GM21526 (cell line): ENCODE results near the gene CAMTA1.

Experiments used
- ATAC-seq: cut with Tn5 transposase; IDR thresholded peaks from one replicate; pipeline ENCODE4 v1.9.1; 2021; ENCODE audit warnings: moderate library complexity; ENCODE audit not compliant: unreplicated experiment, low FRiP score

The CAMTA1 gene

DNA sequence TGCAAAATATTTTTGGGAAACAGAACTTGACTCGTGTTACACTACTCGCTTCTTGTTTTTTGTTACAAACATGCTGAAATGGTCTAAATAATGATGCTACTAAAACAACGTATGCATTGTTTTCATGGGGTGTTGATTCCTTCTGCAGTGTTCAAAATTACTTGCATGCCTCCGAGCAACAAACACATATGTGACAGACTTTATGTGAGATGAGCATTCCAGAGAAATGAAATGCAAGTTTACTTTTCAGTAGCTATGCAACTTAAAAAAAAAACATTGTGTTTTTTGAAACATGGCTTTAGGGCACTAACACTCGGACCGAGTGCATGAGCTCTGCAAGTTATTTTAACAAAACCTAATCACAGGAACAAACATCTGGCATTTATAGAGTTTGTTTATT lies 84.8 kb downstream of the CAMTA1 start:
- ATAC-seq = no peak

DNA sequence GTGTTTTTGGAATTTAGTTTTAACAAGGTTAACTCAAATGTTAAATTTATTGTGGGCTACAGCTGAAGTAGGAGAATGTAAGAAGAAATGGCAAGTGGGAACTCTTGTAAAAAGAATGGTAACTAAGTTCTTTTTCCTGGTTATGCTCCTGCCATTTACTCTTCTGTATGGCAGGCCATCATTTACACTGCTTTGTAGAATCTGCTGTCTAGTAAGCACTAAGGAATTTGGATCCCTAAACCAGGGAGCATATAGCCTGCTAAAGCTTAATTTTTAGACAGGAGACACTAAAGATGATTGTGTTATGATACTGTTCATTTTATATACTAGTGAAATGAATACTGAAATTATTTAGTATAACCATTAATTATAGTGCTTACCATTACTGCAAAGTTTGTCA lies 85.3 kb downstream of the CAMTA1 start:
- ATAC-seq = no peak

DNA sequence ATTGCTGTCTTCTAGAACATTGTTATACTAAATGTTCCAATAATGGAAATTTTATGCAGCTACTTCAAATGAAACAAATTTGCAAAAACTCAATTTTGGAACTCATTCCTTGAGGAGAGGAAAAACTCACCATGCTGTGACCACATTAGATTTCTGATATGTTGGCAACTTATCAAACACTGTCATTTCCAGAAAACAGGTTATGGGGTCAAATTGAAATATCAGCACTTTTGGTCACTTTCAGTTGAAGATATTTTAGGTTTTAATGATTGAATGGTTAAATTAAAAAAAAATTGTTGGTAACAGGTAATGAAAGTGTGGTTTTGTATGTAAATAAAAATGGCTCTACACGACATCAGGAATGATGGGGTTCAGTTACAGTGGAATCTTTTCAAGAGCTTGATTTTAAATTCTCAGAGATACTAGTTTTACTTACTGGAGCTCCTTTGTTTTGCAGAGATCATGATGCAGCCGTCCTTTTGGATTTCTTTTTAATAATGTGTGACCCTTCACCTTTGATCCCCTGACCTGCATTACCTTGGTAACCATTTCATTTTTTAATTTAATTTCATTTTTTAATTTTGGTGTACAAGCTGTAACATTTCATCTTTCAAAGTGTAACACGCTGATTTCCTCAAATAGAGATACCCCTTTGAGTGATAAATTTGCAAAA lies 86.2 kb downstream of the CAMTA1 start:
- ATAC-seq = no peak

DNA sequence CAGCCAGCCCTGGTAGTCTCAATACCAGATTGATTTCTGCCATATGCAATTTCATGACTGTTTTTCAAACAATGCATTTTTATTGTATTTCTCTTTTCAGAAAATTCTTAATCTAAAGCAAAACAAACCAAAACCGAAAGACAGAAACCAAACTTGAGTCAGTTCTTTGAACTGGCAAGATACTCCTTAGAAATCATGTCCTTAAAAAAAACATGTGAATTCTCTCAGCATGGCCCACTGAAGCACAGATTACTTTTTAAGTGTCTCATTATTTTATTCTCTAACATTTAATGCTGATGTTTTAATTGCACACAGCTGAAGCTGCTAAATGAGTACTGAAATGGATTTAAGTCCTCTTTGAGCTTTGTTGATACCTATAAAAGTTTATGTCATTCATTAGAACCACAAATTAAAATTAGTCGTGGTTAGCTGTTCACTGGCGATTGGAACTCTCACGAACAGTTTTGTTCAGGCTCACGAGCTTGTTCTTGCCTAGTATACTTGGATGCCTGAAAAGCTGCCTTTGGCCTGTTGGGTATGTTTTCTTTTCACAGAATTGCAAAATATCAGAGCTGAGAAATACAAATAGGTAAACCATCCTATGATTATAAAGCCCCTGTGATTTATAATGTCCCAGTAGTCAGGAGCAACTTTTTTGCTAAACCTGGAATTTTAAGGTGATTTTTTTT lies 87.5 kb downstream of the CAMTA1 start:
- ATAC-seq = no peak

DNA sequence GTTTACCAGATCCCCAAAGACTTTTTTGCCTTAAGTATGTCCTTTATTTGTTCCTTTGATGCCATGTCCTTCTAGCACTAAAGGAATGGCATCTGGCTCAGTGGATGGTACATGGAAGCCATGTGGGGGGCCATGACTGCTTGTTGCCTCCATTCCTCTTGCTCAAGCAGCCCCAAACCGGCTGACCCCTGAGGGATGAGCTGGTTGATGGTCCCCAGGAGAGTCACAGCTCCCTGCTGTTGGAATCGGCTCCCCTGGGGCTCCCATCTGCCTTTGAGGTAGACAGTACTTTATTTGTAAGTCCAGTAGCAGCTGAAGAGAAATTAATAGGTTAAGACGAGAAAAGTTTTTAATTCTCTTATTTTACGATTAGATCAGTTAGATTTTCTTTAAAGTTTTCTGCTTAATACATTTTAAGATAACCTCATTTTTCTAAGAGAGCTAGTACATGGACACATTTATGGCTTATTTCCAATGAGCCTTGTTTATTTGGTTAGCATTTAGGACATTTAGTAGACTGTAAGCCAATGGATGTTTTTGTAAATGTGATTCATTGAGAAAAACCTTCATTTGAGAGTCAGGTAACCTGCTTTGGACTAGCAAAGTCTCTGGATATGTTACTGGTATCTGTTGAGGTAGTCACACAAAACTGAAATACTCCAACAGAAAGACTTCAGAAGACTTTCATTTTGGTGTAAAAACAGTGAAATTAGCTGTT lies 88.2 kb downstream of the CAMTA1 start:
- ATAC-seq = no peak

DNA sequence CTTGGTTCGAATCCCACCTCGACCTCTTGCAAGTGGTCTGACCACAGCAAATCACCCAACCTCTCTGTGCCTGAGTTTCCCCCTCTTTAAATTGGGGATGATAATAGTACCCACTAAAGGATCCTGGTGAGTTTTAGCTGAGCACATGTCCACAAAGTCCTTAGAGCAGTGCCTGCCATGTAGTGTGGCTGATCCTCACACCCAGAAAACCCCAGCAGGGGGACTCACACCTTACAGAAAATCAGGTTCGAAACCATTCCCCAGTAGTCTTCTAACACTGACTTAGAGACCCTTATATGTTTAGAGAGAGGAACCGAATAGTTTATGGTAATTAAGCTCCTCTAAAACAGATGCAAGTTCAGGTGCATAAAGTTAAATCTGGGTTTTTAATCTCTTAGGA lies 89.0 kb downstream of the CAMTA1 start:
- ATAC-seq = no peak

DNA sequence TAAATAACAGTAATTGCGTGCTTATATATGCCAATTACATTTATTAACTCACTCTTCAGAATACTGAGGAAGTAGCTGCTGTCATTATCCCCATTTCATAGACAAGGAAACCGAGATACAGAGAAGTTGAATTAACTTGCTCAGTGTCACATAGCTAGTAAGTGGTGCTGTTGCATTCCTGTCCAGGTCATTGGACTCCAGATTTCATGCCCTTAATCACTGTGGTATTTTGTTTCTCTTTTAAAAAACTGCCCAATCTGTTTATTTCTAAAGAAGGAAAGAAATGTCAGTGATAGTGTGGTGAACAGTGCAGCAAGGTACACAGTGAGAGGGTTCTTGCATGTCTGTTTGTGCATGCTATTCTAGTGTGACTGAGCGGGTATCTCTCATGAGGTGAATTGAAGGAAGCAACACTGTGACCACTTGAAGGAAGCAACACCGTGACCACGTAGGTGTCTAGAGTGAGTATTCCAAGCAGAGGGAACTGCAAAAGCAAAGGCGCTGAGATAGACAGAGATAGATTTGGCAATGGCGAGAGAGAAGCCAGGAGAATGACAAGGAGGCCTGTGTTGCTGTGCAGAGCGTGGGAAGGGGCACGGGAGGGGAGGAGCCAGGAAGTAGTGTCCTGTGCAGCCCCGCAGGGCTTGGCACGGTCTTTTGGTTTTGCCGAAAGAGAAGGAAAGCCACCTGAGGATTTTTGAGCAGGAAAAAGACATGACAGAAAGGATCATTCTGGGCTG lies 95.9 kb downstream of the CAMTA1 start:
- ATAC-seq = no peak

DNA sequence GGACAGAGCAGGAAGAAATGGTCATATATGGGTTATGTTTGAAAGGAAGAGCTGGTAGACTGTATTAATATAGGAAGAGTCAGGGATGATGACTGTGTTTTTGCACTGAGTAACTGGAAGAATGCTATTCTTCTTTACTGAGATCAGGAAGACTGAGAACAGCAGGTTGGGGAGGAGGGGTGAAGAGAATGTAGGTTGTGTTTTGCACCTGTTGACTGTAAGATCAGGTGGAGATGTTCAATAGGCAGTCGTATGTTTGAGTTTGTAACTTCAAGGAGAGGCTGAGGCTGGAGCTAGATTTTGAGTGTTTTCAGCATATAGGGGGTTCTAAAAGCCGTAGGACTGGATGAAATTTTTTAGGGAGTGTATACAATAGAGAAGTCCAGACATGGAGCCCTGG lies 97.2 kb downstream of the CAMTA1 start:
- no peak for ATAC-seq

DNA sequence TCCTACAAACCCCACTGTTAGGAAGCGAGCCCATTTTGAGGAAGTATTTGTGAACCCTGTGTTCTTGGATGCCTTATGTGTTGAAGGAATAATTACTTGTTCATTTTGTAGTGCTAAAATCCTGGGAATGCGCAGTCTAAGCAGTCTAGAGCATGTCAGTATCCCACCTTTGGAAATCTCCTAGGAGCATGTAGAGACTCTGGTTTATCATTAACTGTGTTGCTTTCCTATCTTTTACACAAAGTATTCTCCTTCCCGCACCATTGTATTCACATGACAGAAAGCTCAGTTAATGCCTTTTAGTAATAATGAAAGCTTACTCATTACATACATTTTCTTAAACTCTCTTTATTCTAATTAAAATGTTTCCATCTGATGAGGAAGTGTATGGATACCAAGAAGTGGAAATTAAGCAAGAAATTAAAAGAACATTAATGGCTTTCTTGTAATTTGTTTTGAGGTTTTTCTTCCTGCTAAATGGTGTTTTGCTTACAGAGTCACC lies 99.4 kb downstream of the CAMTA1 start:
- no peak for ATAC-seq

DNA sequence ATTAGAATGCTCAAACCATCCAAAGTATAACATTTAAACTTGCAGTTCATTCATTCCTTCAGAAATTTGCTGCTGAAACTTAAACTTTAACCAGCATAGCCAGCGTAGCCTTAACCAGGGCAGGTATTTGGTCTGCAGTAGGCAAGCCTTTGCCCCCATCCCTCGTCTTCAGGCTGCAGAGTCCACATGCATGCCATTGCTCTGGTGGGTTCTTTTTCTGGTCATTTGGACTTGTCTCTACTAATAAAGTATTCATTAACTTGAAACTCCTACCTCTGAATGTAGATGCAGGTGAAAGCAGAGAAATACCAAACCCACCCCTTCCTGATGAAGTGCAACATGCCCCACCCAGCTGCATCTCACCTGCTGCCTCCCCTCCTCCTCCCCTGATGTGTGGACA lies 100.2 kb downstream of the CAMTA1 start:
- ATAC-seq = no peak

DNA sequence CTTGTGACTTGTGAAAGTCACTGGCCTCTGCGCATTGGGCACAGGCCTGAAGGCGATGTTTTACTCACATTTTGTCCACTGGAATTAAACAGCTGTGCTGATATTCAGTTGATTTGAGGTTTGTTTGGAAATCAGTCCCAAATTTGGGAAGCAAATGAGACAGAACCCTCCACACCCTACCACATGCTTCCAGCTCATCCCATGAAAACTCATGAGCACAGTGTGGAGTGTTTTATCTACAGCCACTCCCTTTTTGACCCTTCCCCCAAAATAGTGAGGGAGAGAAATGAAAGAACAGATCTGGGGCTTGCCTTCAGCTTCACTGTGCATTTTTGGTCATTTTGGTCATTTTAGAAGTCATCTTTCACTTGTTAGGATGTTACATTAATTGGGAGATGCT lies 101.3 kb downstream of the CAMTA1 start:
- no peak for ATAC-seq

DNA sequence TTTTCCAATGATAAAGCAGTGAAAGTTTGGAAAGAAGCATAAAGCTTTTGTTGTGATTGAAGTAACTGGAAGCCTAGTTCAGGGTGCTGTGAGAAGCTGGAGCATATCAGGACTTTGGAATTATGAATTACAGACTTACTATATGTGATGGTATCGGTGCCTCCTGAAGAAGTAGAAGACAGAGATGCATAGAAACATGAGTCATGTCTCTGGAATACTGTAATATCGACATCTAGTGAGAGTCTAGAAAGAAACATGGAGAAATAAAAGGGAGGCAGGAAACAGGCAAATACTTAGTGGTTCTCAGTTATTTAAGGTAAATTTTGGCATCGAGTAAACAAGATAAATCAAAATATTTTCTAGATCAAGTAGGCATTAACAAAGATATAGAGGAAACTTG lies 103.0 kb downstream of the CAMTA1 start:
- no peak for ATAC-seq

DNA sequence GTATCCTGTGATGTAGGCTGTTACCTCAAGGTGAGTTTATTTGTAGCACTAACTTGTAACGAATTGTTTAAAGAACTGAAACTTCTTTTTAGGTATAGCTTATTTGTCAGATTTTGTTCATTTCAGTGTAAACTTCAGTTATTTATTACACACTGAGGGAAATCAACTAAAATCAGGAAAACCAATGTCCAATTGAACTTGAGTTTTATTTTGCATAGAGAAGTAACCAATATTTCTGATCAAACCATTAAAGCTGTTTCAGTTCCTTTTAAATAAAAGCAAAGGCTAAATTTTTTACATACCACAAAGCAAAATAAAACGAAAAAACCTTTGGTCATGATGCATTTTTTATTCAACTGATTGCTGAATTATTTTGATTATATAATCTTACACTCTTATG lies 103.6 kb downstream of the CAMTA1 start:
- no peak for ATAC-seq

DNA sequence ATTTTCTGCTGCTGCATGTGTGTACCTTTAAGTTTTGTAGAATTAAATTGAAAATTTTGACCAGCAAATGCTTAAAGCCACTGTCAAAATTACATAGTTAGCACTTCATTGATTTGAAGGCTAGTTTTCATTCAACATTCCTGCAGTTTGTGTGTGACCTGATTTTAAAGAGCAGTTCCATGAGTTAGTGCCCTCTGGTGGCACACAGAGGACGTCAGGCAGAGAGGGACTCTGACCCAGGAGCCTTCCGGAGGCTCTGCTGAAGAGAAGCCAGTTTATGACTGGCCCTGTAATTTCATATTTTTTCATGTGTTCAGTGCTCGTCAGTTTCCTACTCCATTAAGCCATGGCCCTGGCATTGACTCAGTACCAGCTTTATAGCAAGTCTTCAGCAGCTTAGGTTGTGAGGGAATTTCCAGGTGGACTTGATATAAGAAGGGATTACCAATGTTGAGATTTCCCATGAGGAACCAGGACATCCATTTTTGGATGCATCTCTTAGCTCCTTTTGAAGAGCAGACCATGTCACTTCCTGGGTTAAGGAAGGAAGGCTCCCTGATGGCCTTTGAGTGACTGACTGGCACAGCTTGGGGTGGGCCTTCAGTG lies 104.7 kb downstream of the CAMTA1 start:
- ATAC-seq = no peak

DNA sequence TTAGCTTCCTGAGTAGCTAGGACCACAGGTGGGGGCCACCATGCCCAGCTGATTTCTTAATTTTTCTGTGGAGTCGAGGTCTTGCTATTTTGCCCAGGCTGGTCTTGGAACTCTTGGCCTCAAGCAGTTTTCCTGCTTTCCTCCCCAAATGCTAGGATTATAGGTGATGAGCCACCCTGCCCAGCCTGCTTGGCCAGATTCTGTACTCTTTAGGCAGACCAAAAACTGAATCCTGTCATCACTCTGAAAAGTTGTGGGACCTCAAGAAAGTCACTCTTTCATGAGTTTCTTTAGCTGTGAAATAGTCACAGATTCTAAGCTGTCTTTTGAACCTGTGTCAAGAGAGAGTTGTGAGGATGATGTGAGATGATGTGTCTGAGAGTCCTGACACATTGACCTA lies 105.4 kb downstream of the CAMTA1 start:
- ATAC-seq = no peak

DNA sequence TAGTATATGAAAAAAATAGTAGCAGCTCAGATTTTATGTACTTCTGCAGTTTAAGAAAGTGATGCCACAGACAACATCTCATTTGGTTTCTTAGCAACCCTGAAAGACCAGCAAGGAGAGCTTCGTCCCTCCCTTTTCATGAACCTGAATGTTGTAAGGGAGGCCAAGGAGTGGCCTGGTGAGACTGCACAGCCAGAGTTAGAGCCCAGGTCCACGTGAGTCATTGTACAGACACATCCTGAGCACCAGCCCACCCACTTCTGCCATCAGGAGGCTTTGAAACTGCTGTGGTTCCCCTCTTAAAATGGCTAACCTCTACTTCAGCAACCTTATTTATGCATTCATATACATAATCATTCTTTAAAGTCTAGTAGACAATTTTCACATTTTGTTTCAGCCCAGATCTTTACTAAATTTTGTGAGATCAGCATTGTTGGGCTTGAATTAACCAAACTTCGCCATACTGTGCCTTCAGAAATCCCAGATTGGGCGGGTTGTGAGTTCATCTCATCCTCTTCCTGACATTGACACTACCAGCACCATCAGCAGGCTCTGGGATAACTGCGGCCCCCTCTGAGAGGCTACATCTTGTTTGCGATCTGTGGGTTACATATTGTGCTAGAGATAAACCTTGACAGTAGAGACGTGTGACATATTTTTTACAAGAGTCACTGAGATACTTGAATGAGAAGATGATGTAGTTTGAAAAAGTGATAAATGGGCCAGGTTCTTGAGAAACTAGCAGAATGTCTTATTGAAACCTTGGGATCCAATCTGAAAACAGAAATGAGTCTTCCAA lies 106.7 kb downstream of the CAMTA1 start:
- ATAC-seq = no peak

DNA sequence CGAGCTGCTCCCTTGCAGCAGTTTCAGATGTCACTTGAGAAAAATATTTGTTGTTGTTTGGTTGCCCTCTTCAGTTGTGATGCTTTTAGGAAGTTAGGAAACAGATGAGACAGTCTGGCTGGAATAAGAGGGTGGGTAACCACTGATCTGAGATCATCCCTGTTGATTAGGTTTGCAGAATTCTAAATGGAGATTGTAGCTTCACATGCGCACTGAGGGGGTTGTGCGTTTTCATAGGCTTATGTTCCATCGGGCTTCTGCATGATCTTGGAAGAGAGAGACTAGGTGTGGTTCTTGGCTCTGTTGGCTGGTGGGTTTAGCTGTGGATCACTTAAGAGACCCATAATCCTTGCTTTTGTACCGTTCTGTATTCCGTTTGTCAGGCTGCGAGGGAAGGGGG lies 108.1 kb downstream of the CAMTA1 start:
- no peak for ATAC-seq

DNA sequence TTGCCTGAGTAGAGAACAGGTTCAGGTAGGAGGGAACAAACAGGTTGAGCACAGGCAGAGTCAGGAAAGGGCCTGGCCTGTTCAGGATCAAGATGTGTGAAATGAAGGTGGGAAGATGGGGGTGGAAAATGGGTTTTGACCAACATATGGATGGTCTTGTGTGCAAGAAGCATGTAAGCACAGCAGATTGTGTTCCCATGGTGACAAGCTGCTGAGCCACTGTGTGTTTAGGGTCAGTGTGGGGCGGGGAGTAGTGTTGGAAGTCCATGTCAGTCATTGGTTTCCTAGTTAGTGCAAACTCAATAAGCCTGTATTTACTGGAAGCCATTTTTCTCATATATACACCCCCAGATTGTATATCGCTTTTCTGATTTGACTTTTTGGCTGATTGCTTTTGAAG lies 111.9 kb downstream of the CAMTA1 start:
- no peak for ATAC-seq

DNA sequence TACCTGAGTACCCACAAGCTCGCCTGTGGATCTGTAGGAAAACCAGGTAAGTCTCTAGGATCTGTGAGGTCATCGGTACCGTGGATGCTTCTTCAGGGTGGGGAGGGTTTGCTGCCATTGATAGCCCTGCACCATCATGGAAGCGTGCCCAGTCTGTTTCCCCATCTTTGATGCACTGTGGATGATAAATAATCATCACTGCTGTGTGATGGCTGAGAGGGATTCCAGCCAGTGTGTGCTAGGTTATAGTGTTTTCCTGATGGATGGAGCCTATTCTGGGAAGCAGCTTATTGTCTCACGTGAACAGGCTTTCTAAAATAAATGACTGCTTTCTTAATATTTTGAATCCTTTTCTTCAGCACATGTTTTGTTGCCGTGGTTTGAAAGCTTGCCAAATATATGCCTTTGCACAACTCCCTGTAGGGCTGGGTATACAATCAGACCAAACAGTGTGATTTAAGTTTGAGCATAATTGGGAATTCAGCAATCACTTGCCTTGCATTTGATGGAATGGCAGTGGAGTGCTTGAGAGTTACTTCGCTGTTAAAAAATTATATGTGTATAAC lies 113.8 kb downstream of the CAMTA1 start:
- no peak for ATAC-seq

DNA sequence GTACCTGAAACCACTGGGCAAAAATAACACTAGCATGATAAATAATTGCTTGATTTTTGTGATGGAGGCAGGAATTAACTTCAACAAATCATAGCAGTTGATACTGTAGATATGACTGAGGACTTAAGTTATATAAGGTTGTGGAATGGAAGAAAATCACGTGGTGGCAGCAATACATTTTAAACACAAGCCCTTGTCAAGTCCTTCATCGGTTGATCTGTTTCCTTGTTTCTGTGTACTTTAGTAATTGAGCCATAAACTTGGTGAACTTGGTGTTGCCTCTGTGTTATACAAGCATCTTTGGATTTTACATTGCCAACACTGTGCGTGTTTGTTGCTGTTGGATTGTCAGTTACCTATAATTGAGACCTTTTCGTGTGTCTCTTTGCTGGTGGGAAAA lies 114.4 kb downstream of the CAMTA1 start:
- no peak for ATAC-seq
